OCI-LY3 (cell line): ENCODE results near the gene MED9.

Experiments
- H2AFZ ChIP-seq: fragments of 200-600, 300-600 bp; shearing (Covaris generic); 2 replicates; pipeline ENCODE4 v1.6.0; 2014; ENCODE audit warnings: antibody characterized with exemption, low read depth, low read length
- H3K27ac ChIP-seq: fragments of 200-600, 300-600 bp; sonication (generic); 2 replicates; pipeline ENCODE4 v1.5.1; 2014; ENCODE audit warnings: mild to moderate bottlenecking, low read length, moderate library complexity, mixed read lengths
- H3K27me3 ChIP-seq: fragments of 200-600, 300-600 bp; sonication (generic); 2 replicates; pipeline ENCODE4 v1.6.1; 2014; ENCODE audit warnings: low read depth, low read length, mixed read lengths
- H3K36me3 ChIP-seq: fragments of 200-600, 300-600 bp; sonication (generic); replicated peaks from 2 replicates; pipeline ENCODE3; 2014; ENCODE audit warnings: low read depth, low read length, mixed read lengths
- H3K4me1 ChIP-seq: fragments of 300-600, 200-600 bp; sonication (generic); 2 replicates; pipeline ENCODE4 v1.6.1; 2014; ENCODE audit warnings: low read length, mixed read lengths
- H3K4me2 ChIP-seq: fragments of 200-600, 300-600 bp; sonication (generic); 2 replicates; pipeline ENCODE4 v1.6.1; 2014; ENCODE audit warnings: low read length, mixed read lengths
- H3K4me3 ChIP-seq: fragments of 300-600, 200-600 bp; sonication (generic); 2 replicates; pipeline ENCODE4 v1.5.1; 2014; ENCODE audit warnings: antibody characterized with exemption, mild to moderate bottlenecking, low read length, moderate library complexity
- H3K79me2 ChIP-seq: fragments of 300-600, 200-600 bp; shearing (Covaris generic); 2 replicates; pipeline ENCODE4 v1.6.1; 2014; ENCODE audit warnings: mild to moderate bottlenecking, low read length, mixed read lengths
- H3K9ac ChIP-seq: fragments of 300-600, 200-600 bp; shearing (Covaris generic); 2 replicates; pipeline ENCODE4 v1.6.0; 2014; ENCODE audit warnings: mild to moderate bottlenecking, low read length, moderate library complexity
- H3K9me3 ChIP-seq: fragments of 200-600, 300-600 bp; shearing (Covaris generic); 2 replicates; pipeline ENCODE4 v1.6.1; 2014; ENCODE audit warnings: low read length, mixed read lengths; ENCODE audit not compliant: insufficient read depth
- H4K20me1 ChIP-seq: fragments of 200-600, 300-600 bp; sonication (generic); 2 replicates; pipeline ENCODE4 v1.6.1; 2016; ENCODE audit warnings: low read length, mixed read lengths; ENCODE audit not compliant: insufficient read depth
- CTCF ChIP-seq: fragments of 200-600, 300-600 bp; sonication (generic); IDR thresholded peaks from 2 replicates; pipeline ENCODE4 v1.5.1; 2014; ENCODE audit warnings: antibody characterized with exemption, low read length, low read depth
- EZH2phosphoT487 ChIP-seq: fragments of 200-600 bp; shearing (Covaris generic); IDR thresholded peaks from 2 replicates; pipeline ENCODE4 v1.6.1; 2018; ENCODE audit warnings: antibody characterized with exemption, mixed run types, low read depth

Gene MED9

DNA sequence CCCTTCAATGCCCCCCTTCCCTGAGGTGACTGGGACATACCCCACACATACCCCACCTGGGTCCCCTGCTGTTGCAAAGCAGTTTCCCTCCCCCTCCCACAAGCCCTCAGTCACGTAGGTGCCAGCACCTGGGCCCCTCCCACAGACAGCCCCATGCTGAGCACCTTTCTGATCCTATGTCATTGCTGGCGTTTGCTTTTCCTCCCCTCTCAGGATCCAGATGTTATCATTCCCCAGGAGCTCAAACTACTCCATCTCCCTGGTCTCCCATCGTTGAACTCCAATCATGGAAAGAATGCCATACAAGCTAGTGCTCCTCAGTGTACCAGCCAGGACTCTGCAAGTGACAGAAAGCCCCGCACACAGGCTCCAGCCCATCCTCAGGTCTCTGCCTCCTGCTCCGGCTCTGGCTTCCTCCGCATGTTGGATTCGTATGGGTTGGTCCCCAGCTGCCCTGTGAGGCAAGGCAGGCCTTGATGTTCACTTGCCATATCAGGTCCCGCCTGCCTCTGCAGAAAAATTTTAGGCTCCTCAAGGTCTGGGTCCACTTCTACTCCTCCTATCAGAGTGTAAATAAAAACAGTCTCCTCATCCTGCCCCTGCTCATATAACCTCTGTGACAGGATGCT, 31.4 kb upstream of the MED9 start:
- H4K20me1 ChIP-seq = no peaks in the 10 kb centered on the region
- no peaks in the 10 kb centered on the region for H3K36me3 ChIP-seq
- H3K9ac ChIP-seq = no peak overlapping the region
- no peak overlapping the region for H3K4me3 ChIP-seq
- no peak overlapping the region for H3K4me2 ChIP-seq
- no peak for TF ChIP-seq CTCF
- TF ChIP-seq EZH2phosphoT487 = no peak
- H2AFZ ChIP-seq = no peak overlapping the region
- no peaks in the 10 kb centered on the region for H3K79me2 ChIP-seq
- H3K27ac ChIP-seq = no peak overlapping the region
- H3K4me1 ChIP-seq = no peaks in the 10 kb centered on the region
- no peaks in the 10 kb centered on the region for H3K9me3 ChIP-seq
- no peaks in the 10 kb centered on the region for H3K27me3 ChIP-seq

DNA sequence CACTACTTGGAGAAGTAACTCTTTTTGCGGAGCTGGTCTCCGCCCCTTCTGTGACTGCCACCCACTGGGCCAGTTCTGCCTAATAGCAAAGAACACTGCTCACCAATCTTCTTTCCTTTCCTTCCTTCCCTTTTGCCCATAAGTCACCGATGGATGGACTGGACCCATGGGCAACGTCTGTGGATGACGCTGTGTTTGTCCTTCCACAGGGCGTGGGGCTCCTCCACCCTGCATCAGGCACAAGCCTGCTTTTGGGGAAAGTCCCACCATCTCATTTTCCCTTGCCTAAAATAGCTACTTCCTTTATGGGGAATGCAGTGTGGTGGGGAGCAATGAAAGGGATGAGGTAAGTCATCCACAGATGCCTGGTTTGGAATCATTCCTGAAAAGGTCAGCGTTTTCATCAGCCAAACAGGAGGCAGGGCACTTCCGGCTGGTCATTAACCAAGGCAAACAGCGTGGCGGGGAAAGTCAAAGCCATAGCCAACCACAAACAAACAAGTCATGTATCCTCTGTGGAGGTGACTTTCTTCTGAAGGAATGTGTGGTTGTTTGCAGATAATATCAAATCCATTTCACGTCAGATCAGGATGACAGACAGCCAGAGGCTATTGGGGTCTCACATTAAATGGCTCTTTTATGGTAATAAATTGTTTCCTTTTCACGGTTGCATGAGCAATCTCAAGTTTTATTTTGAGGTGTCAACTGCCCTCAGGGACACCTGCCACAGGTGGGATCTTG, 30.7 kb upstream of the MED9 start:
- H3K36me3 ChIP-seq = no peaks in the 10 kb centered on the region
- H3K27me3 ChIP-seq = no peaks in the 10 kb centered on the region
- no peak overlapping the region for H3K9ac ChIP-seq
- no peaks in the 10 kb centered on the region for H4K20me1 ChIP-seq
- H2AFZ ChIP-seq = no peak overlapping the region
- TF ChIP-seq EZH2phosphoT487 = no peak
- TF ChIP-seq CTCF = no peak
- H3K27ac ChIP-seq = no peak overlapping the region
- no peak overlapping the region for H3K4me3 ChIP-seq
- H3K4me2 ChIP-seq = no peak overlapping the region
- no peaks in the 10 kb centered on the region for H3K9me3 ChIP-seq
- no peaks in the 10 kb centered on the region for H3K79me2 ChIP-seq
- no peaks in the 10 kb centered on the region for H3K4me1 ChIP-seq

- TF ChIP-seq CTCF (no peak), EZH2phosphoT487 (no peak)
- Histone ChIP-seq H3K4me1 (no peaks in the 10 kb centered on the region), H3K36me3 (no peaks in the 10 kb centered on the region), H3K4me3 (no peak overlapping the region), H3K9me3 (no peaks in the 10 kb centered on the region), H3K79me2 (no peaks in the 10 kb centered on the region), H3K27me3 (no peaks in the 10 kb centered on the region), H4K20me1 (no peaks in the 10 kb centered on the region), H3K27ac (no peak overlapping the region), H3K4me2 (no peak overlapping the region), H3K9ac (no peak overlapping the region), H2AFZ (no peak overlapping the region)
These were observed 30.1 kb upstream of the MED9 start for GRCh38 chr17:17446666-17447155.

GRCh38 chr17:17447264-17447663, 29.5 kb upstream of the MED9 start:
- Histone ChIP-seq H3K27me3 (no peaks in the 10 kb centered on the region), H3K9me3 (no peaks in the 10 kb centered on the region), H3K4me1 (no peaks in the 10 kb centered on the region), H4K20me1 (no peaks in the 10 kb centered on the region), H2AFZ (no peak overlapping the region), H3K9ac (no peak overlapping the region), H3K4me2 (no peak overlapping the region), H3K27ac (no peak overlapping the region), H3K36me3 (no peaks in the 10 kb centered on the region), H3K79me2 (no peaks in the 10 kb centered on the region), H3K4me3 (no peak overlapping the region)
- no peak for TF ChIP-seq EZH2phosphoT487
- TF ChIP-seq CTCF = no peak
